Bronchial epithelial cell (primary cell): ENCODE data around the gene CMSS1. TPM values are rescaled to one million over a fixed set of nuclear protein-coding genes. Genes with fewer than 3 reads are reported as not detected.

Source experiments
- DNase-seq: peaks from one replicate; pipeline ENCODE4 v3.0.0-alpha.2; 2010; ENCODE audit warnings: low read depth
- FAIRE-seq: peaks from 2 replicates; lab custom pipeline; 2011; peaks lifted over from hg19 to GRCh38; lab: Jason Lieb, UNC
- H3K27me3 ChIP-seq: 2 replicates; pipeline ENCODE4 v1.5.1; 2011; ENCODE audit warnings: low read length; ENCODE audit not compliant: control insufficient read depth, insufficient read depth
- H3K36me3 ChIP-seq: 2 replicates; pipeline ENCODE4 v1.5.1; 2011; ENCODE audit warnings: low read length; ENCODE audit not compliant: control insufficient read depth, insufficient read depth
- H3K4me3 ChIP-seq: 2 replicates; pipeline ENCODE4 v1.5.1; 2011; ENCODE audit warnings: mild to moderate bottlenecking, low read depth, low read length, control low read depth
- total RNA-seq: library from RNA; depleted of rRNA; stranded (reverse); fragments of >200 nt; gene quantifications from 2 replicates; pipeline ENCODE4 v1.2.1, GENCODE V29; 2014
- TF ChIP-seq, protein P1 (sequence below): IDR thresholded peaks from 2 replicates; pipeline ENCODE4 v1.5.1; 2011; ENCODE audit warnings: mild to moderate bottlenecking, moderate library complexity, low read length, control low read depth, inconsistent platforms; ENCODE audit not compliant: insufficient read depth, severe bottlenecking

CMSS1 gene
- total RNA-seq, 1 donor from 2014 or later = 21.3 TPM

DNA sequence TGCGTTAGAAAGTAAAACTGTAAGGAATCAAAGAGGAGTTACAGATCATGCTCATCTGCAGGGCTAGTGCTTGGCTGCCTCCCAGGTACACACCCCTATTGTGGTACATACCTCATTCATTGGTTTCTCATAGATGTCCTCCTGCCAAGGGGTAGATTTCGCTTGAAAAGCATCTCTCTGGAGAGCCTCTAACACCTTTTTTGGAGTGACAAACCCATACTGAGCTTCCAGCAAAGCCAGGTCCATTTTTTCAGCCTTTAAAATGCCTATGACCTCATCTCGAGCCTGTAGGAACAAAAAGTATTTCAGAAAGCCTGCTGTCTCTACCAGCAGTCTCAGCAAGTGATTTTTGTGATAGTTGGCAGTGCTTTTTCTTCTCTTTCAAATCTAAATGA is 112.1 kb downstream of the CMSS1 start:
- H3K4me3 ChIP-seq = no peak overlapping the region
- FAIRE-seq (no peak), DNase-seq (peak; percentile 61)
- H3K27me3 ChIP-seq = no peaks in the 10 kb centered on the region
- TF ChIP-seq, protein P1, sequence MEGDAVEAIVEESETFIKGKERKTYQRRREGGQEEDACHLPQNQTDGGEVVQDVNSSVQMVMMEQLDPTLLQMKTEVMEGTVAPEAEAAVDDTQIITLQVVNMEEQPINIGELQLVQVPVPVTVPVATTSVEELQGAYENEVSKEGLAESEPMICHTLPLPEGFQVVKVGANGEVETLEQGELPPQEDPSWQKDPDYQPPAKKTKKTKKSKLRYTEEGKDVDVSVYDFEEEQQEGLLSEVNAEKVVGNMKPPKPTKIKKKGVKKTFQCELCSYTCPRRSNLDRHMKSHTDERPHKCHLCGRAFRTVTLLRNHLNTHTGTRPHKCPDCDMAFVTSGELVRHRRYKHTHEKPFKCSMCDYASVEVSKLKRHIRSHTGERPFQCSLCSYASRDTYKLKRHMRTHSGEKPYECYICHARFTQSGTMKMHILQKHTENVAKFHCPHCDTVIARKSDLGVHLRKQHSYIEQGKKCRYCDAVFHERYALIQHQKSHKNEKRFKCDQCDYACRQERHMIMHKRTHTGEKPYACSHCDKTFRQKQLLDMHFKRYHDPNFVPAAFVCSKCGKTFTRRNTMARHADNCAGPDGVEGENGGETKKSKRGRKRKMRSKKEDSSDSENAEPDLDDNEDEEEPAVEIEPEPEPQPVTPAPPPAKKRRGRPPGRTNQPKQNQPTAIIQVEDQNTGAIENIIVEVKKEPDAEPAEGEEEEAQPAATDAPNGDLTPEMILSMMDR = no peak
- no peaks in the 10 kb centered on the region for H3K36me3 ChIP-seq

DNA sequence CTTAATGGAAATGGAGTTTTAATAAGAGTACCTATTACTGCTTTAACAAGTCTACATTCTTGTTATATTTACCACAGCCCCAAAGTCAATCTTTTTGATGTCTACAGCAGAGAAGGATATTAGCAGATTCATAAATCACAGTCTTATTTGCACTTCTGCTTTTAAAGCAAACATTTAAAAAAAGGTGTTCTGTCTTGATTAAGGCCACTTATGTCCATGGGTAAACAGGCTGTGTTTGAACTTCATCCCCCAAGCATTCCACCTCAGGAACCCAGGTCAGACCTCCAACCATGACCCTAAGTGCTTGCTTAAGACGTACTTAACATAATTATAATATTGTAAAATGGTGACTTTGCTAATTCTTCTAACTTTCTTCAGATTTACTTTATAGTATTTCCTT is 113.4 kb downstream of the CMSS1 start:
- TF ChIP-seq, protein P1 = no peak
- H3K36me3 ChIP-seq = no peaks in the 10 kb centered on the region
- H3K4me3 ChIP-seq = no peak overlapping the region
- no peak for FAIRE-seq
- no peak for DNase-seq
- no peaks in the 10 kb centered on the region for H3K27me3 ChIP-seq

DNA sequence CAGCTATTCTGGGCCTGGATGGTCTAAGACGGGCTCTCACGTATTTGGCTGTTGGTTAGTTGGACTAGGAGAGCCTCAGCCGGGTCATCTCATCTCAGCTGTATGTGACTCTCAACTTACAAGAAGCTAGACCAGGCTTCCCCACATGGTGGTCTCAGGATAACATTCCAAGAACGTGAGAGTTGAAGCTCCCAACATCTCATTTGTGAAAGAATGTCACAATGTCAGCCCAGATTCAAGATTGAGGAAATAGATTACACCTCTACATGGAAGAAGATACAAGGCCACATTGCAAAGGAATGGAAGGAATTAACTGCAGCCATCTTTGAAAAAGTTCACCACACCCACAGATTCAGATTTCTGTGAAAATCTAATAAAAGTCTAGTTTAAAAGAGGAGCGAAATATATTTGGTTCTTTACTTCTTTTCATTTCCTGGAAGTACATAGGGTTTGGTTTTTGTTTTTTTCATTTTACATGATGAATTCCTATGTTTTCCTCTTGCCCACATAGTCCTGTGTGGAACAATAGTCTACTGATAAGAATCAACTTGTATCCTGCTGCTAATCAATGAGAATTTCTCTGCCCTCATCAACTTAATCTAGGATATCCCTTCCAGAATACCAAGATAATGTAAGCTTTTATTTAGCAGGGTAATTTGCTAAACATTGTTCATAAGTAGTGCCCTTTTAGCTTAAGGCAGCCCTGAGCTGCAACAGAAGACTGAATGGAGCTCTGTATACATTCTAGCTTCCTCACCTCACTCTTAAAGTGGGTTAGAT is 116.5 kb downstream of the CMSS1 start:
- H3K4me3 ChIP-seq = no peak overlapping the region
- no peaks in the 10 kb centered on the region for H3K36me3 ChIP-seq
- no peaks in the 10 kb centered on the region for H3K27me3 ChIP-seq
- DNase-seq (no peak), FAIRE-seq (no peak)
- TF ChIP-seq, protein P1 = no peak

DNA sequence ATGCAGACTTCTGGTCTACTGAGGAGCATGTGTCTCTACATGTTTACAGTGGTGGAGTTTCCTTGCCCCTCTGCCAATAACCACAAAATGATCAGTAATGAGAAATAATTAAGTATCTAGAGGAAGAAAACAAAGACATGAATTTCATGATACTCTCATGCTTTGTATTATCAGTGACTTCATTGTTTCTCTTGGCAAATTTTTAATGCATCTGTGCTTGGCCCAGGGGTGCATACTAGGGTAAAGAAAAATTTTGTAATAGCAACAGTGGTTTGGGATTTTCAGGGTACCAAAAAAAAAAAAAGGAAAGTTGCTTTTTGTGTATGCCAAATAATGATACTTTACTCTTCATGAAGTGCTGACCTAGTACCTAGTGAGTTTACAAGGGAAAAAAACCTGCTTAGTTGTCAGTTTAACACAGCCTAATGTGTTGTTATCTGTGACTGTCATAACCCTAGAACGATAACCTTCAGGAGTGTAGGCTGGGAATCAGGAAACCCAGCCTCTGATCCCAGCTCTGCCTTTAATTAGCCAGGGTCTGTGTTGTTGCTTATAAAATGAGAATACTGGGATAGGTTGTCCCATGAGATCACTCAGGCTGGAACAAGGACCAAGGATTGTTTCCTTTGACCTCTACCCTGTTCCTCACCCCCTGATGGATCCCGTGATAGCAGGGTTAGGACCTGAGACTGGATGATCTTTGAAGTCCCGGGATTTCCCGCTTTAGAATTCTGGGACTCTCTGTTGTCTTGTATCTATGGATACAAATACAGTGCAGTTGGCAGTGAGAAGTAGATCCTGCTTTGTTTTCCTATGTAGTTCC is 117.5 kb downstream of the CMSS1 start:
- DNase-seq = no peak
- Histone ChIP-seq H3K27me3 (no peaks in the 10 kb centered on the region), H3K4me3 (no peak overlapping the region), H3K36me3 (no peaks in the 10 kb centered on the region)
- no peak for FAIRE-seq
- TF ChIP-seq, protein P1 = no peak

DNA sequence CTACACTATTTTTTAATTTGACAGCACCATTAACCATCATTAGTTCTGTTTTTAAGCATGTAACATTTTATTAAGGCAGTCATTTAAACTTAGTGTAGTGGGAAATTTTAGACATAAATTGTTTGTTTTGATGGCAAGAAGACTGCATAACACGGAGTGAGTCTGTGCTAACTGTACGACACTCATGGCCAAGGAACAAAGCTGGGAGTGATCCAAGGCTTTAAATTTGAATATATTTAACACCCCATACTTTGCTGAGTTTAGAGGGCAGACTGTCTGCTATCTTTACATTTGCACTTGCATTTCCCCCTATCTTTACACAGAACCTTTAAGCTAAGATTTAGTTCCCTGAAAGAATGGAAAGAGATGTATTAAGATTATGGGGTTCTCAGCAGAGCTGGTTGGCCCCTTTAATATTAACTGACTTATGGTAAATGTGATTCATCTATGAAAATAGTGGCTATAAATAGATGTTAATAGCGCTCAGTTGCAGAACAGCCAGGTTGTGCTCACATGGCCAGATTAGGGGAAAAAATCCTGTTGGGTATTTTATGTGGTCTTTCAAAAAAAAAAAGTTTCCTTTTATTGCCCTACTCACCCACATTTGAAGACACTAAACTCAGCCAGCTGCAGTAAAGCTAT is 120.7 kb downstream of the CMSS1 start:
- H3K4me3 ChIP-seq = no peak overlapping the region
- DNase-seq (no peak), FAIRE-seq (no peak)
- TF ChIP-seq, protein P1 = no peak
- H3K27me3 ChIP-seq = no peaks in the 10 kb centered on the region
- H3K36me3 ChIP-seq = no peaks in the 10 kb centered on the region
